Loucy (cell line): ENCODE data around the gene TTLL5.

Experiments
- H2AFZ ChIP-seq: fragments of 200-600 bp; sonication (generic); 2 replicates; pipeline ENCODE4 v1.6.0; 2016; ENCODE audit warnings: antibody characterized with exemption, mild to moderate bottlenecking, low read length, moderate library complexity
- H3F3A ChIP-seq: fragments of 200-600 bp; 2 replicates; pipeline ENCODE4 v1.6.0; 2016; ENCODE audit warnings: antibody characterized with exemption, low read depth, mild to moderate bottlenecking
- H3K27me3 ChIP-seq: fragments of 200-600 bp; sonication (generic); 2 replicates; pipeline ENCODE4 v1.6.1; 2014; ENCODE audit warnings: low read length, mild to moderate bottlenecking; ENCODE audit not compliant: insufficient read depth, poor library complexity, severe bottlenecking
- H3K36me3 ChIP-seq: fragments of 200-600 bp; sonication (generic); 2 replicates; pipeline ENCODE4 v1.6.1; 2016; ENCODE audit warnings: low read length; ENCODE audit not compliant: insufficient read depth
- H3K4me1 ChIP-seq: fragments of 200-600 bp; sonication (generic); 2 replicates; pipeline ENCODE4 v1.5.1; 2014; ENCODE audit warnings: low read length, mild to moderate bottlenecking; ENCODE audit not compliant: insufficient read depth, poor library complexity, severe bottlenecking
- H3K4me2 ChIP-seq: fragments of 200-600 bp; sonication (generic); 2 replicates; pipeline ENCODE4 v1.6.0; 2014; ENCODE audit warnings: antibody characterized with exemption, low read length, low read depth, mild to moderate bottlenecking; ENCODE audit not compliant: poor library complexity, severe bottlenecking
- H3K4me3 ChIP-seq: fragments of 200-600 bp; sonication (generic); 2 replicates; pipeline ENCODE4 v1.5.1; 2014; ENCODE audit warnings: low read length, mild to moderate bottlenecking, mixed read lengths; ENCODE audit not compliant: poor library complexity, severe bottlenecking
- H3K79me2 ChIP-seq: fragments of 200-600 bp; sonication (generic); 2 replicates; pipeline ENCODE4 v1.6.1; 2014; ENCODE audit warnings: low read length; ENCODE audit not compliant: insufficient read depth
- H3K9ac ChIP-seq: fragments of 200-600 bp; sonication (generic); 2 replicates; pipeline ENCODE4 v1.6.0; 2014; ENCODE audit warnings: mild to moderate bottlenecking, low read depth, low read length, moderate library complexity; ENCODE audit not compliant: poor library complexity, severe bottlenecking
- H3K9me2 ChIP-seq: fragments of 200-600 bp; sonication (generic); replicated peaks from 2 replicates; pipeline ENCODE4 v1.6.1; 2016; ENCODE audit warnings: low read depth, low read length, mixed read lengths
- H3K9me3 ChIP-seq: fragments of 200-600 bp; sonication (generic); 2 replicates; pipeline ENCODE4 v1.6.1; 2014; ENCODE audit warnings: mild to moderate bottlenecking, antibody characterized with exemption, low read length, low read depth; ENCODE audit not compliant: insufficient read depth
- H4K20me1 ChIP-seq: fragments of 200-600 bp; sonication (generic); 2 replicates; pipeline ENCODE4 v1.6.0; 2014; ENCODE audit warnings: antibody characterized with exemption, low read length, mild to moderate bottlenecking; ENCODE audit not compliant: insufficient read depth, poor library complexity, severe bottlenecking
- CTCF ChIP-seq: fragments of 200-600 bp; sonication (generic); conservative IDR thresholded peaks from 2 replicates; pipeline ENCODE4 v1.5.1; 2014; ENCODE audit warnings: mild to moderate bottlenecking, antibody characterized with exemption, low read length
- EZH2phosphoT487 ChIP-seq: fragments of 200-600 bp; IDR thresholded peaks from 2 replicates; pipeline ENCODE4 v1.6.1; 2018; ENCODE audit warnings: antibody characterized with exemption, mild to moderate bottlenecking, moderate library complexity, borderline replicate concordance

Gene TTLL5

GRCh38 chr14:75979071-75979571 lies 318.1 kb downstream of the TTLL5 start:
- H3F3A ChIP-seq = no peaks in the 10 kb centered on the region
- H3K9me3 ChIP-seq = no peaks in the 10 kb centered on the region
- H3K9ac ChIP-seq = no peak overlapping the region
- H3K36me3 ChIP-seq = no peaks in the 10 kb centered on the region
- H4K20me1 ChIP-seq = no peaks in the 10 kb centered on the region
- H3K4me3 ChIP-seq = no peak overlapping the region
- no peaks in the 10 kb centered on the region for H3K79me2 ChIP-seq
- H3K9me2 ChIP-seq = no peaks in the 10 kb centered on the region
- H3K4me1 ChIP-seq = peaks cover 7% of the 10 kb centered on the region
- no peaks in the 10 kb centered on the region for H3K27me3 ChIP-seq
- no peak overlapping the region for H2AFZ ChIP-seq
- TF ChIP-seq CTCF = peak; percentile 75
- TF ChIP-seq EZH2phosphoT487 = no peak
- H3K4me2 ChIP-seq = no peak overlapping the region

- Histone ChIP-seq H3K4me2 (no peak overlapping the region), H2AFZ (no peak overlapping the region), H4K20me1 (no peaks in the 10 kb centered on the region), H3F3A (no peaks in the 10 kb centered on the region), H3K4me3 (no peak overlapping the region), H3K27me3 (no peaks in the 10 kb centered on the region), H3K9me3 (no peaks in the 10 kb centered on the region), H3K36me3 (no peaks in the 10 kb centered on the region), H3K9ac (no peak overlapping the region), H3K9me2 (no peaks in the 10 kb centered on the region), H3K4me1 (peaks cover 7% of the 10 kb centered on the region), H3K79me2 (no peaks in the 10 kb centered on the region)
- TF ChIP-seq EZH2phosphoT487 = no peak
Measured at GRCh38 chr14:75979648-75980565, 318.9 kb downstream of the TTLL5 start.

- H3K4me2 ChIP-seq = peak overlapping the region; percentile 82
- peaks cover 11% of the 10 kb centered on the region for H3K4me1 ChIP-seq
- no peaks in the 10 kb centered on the region for H3K9me3 ChIP-seq
- H3K27me3 ChIP-seq = no peaks in the 10 kb centered on the region
- no peaks in the 10 kb centered on the region for H4K20me1 ChIP-seq
- TF ChIP-seq EZH2phosphoT487 (no peak), CTCF (no peak)
- H3K9ac ChIP-seq = peak overlapping the region; percentile 73
- H3F3A ChIP-seq = no peaks in the 10 kb centered on the region
- H3K36me3 ChIP-seq = no peaks in the 10 kb centered on the region
- H3K79me2 ChIP-seq = no peaks in the 10 kb centered on the region
- no peaks in the 10 kb centered on the region for H3K9me2 ChIP-seq
- peak overlapping the region; percentile 87 for H3K4me3 ChIP-seq
- H2AFZ ChIP-seq = no peak overlapping the region
Measured at GRCh38 chr14:75980856-75981255, 319.8 kb downstream of the TTLL5 start.
